ENCODE measurements around the gene FASTKD2.

- no peak for TF ChIP-seq EZH2 (IDR thresholded peaks at IDR 0.05; ENCODE audit: low read length, unreplicated experiment)
- TF ChIP-seq CTCF (conservative IDR thresholded peaks at IDR 0.05; ENCODE audit: low read depth, low read length), result no peak
- no peak for TF ChIP-seq EZH2phosphoT487 (IDR thresholded peaks at IDR 0.05; ENCODE audit: borderline replicate concordance, low read length)
Measured at GRCh38 chr2:206766057-206766930, 888 bp downstream of the FASTKD2 start.
